Naive thymus-derived CD4-positive, alpha-beta T cell (primary cell): Measurements from ENCODE around the gene CDK9. TPM values are rescaled to one million over a fixed set of nuclear protein-coding genes. Genes with fewer than 3 reads are reported as not detected.

Experiments used
- ATAC-seq: fragments of 150-1000 bp; cut with Tn5 transposase; 2 replicates; pipeline ENCODE4 v1.10.0; 2021; ENCODE audit warnings: mild to moderate bottlenecking, moderate library complexity
- CTCF ChIA-PET: fragments of 350-600 bp; sonication (Branson Sonifier 250); formaldehyde crosslinking; loops from one replicate; lab custom pipeline; 2021; ENCODE audit warnings: antibody characterized with exemption; lab: Charles Lee
- POLR2A ChIA-PET: fragments of 350-600 bp; sonication (Branson Sonifier 250); formaldehyde crosslinking; loops from one replicate; lab custom pipeline; 2021; ENCODE audit warnings: antibody characterized with exemption, inconsistent platforms; lab: Charles Lee
- DNase-seq, 9 donors: peaks; one replicate each; pipeline versions ENCODE4 v3.0.0 to v3.0.0-alpha.2; 2020 to 2022; ENCODE audit warnings: mixed read lengths in 1 of 9
- H3K27ac ChIP-seq: one replicate; pipeline ENCODE4 v1.7.0; 2013; ENCODE audit warnings: mild to moderate bottlenecking, low read depth, low read length, moderate library complexity
- H3K27me3 ChIP-seq, 2 donors: one replicate each; pipeline ENCODE4 v1.7.0; 2013; ENCODE audit warnings: low read length in 2 of 2, mild to moderate bottlenecking in 2 of 2, moderate library complexity in 2 of 2; ENCODE audit not compliant: control insufficient read depth in 2 of 2, insufficient read depth in 2 of 2
- H3K36me3 ChIP-seq, 3 experiments: 1 replicate in 2 of 3; 2 replicates in 1 of 3; pipeline ENCODE4 v1.7.0; 2013; ENCODE audit warnings: low read length in 3 of 3, mild to moderate bottlenecking in 3 of 3, moderate library complexity in 1 of 3; ENCODE audit not compliant: insufficient read depth in 3 of 3, control insufficient read depth in 2 of 3
- H3K4me1 ChIP-seq, 2 donors: one replicate each; pipeline ENCODE4 v1.7.0; 2013; ENCODE audit warnings: low read length in 2 of 2, mild to moderate bottlenecking in 2 of 2, moderate library complexity in 1 of 2; ENCODE audit not compliant: control insufficient read depth in 2 of 2, insufficient read depth in 2 of 2
- H3K4me3 ChIP-seq: 2 replicates; pipeline ENCODE4 v1.7.0; 2013; ENCODE audit warnings: mild to moderate bottlenecking, low read length
- H3K9me3 ChIP-seq, 3 experiments: 1 replicate in 2 of 3; 2 replicates in 1 of 3; pipeline ENCODE4 v1.7.0; 2013; ENCODE audit warnings: low read length in 3 of 3; ENCODE audit not compliant: control insufficient read depth in 2 of 3
- H3K27ac Mint-ChIP-seq, 9 donors: one replicate each; pipeline ENCODE4 v1.8.0; 2020 to 2022; ENCODE audit warnings: mixed read lengths in 9 of 9, mild to moderate bottlenecking in 8 of 9, moderate library complexity in 5 of 9, inconsistent platforms in 2 of 9
- H3K27me3 Mint-ChIP-seq, 5 donors: one replicate each; pipeline ENCODE4 v1.8.0; 2021 to 2022; ENCODE audit warnings: mixed read lengths in 5 of 5, mild to moderate bottlenecking in 1 of 5
- H3K36me3 Mint-ChIP-seq, 5 donors: one replicate each; pipeline ENCODE4 v1.8.0; 2020 to 2022; ENCODE audit warnings: mixed read lengths in 5 of 5, mild to moderate bottlenecking in 3 of 5, inconsistent platforms in 1 of 5
- H3K4me1 Mint-ChIP-seq, 7 donors: one replicate each; pipeline ENCODE4 v1.8.0; 2020 to 2022; ENCODE audit warnings: mixed read lengths in 7 of 7, mild to moderate bottlenecking in 3 of 7, inconsistent platforms in 1 of 7
- H3K4me3 Mint-ChIP-seq, 10 donors: one replicate each; pipeline ENCODE4 v1.8.0; 2020 to 2022; ENCODE audit warnings: mild to moderate bottlenecking in 10 of 10, mixed read lengths in 10 of 10, moderate library complexity in 6 of 10, inconsistent platforms in 2 of 10
- H3K9me3 Mint-ChIP-seq, 11 donors: one replicate each; pipeline ENCODE4 v1.8.0; 2020 to 2022; ENCODE audit warnings: mixed read lengths in 11 of 11, mild to moderate bottlenecking in 4 of 11, inconsistent platforms in 1 of 11, moderate library complexity in 1 of 11
- intact Hi-C, 2 donors: fragments of 100-400 bp; cut with micrococcal nuclease; formaldehyde crosslinking; loops; one replicate each; pipeline ENCODE4 v1.15.1; 2023
- polyA plus RNA-seq, 2 donors: library from polyadenylated mRNA; unstranded; fragments of 300-500 nt; fragmentation: Illumina TruSeq; gene quantifications; one replicate each; pipeline ENCODE4 v1.2.3, GENCODE V29; 2021
- total RNA-seq, 6 experiments: library from RNA in 5 of 6; stranded (reverse) in 5 of 6; gene quantifications; 1 replicate in 5 of 6; 2 replicates in 1 of 6; pipeline ENCODE4 v1.2.3 and lab custom pipeline; 2021 to 2026

The CDK9 gene
- total and polyA plus RNA-seq, 7 experiments from 2014 or later: 37.5 to 135 (median 120) TPM

GRCh38 chr9:127816728-127817127 is 30.9 kb downstream of the CDK9 start:
- intact Hi-C loops: no loop called here

DNA sequence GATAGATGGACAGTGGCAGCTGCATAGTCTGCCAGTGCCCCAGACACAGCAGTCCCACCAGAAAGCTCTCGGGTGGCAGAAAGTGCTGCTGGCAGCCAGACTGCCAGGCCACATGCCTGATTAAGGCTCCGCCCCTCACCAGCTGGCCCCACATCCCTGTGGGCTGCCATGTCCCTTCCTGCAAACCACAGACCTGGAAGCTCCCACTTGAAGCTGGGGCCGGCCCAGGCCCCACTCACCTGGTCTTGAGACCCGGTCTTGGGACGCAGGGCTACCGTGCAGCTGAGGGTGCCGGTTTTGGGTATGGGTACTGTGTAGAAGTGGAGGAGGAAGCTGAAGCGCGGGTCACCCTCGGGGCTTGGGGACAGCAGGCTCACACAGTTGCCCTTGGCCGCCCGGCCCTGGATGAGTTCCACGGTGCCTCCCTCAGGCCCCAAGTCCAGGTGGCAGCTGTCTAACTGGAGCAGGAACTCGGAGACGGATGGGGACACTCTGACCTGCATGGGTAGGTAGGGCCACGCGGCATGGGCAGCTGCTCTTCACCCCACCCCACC is 32.1 kb downstream of the CDK9 start:
- intact Hi-C loops: no loop called here
- H3K4me3 ChIP-seq: no peak overlapping the region
- no peaks in the 10 kb centered on the region for H3K27me3 ChIP-seq
- ChIA-PET CTCF (interaction anchor here (0.6 to 1.0 kb wide), 2 partner anchors 64 to 163 kb away, joined by 3 read pairs; no protein-coding TSS in a partner anchor), POLR2A (interaction anchor here (0.6 to 0.9 kb wide), 2 partner anchors 9 to 35 kb away, joined by 3 read pairs; no protein-coding TSS in a partner anchor)
- H3K27ac ChIP-seq: no peak overlapping the region
- no peak overlapping the region for H3K4me3 Mint-ChIP-seq
- H3K27ac Mint-ChIP-seq: peak overlapping the region in 1 of 9 donors; percentile 69
- H3K27me3 Mint-ChIP-seq: no peaks in the 10 kb centered on the region
- H3K36me3 ChIP-seq: peaks cover 0 to 63% (median 9%) of the 10 kb centered on the region in 3 experiments
- no peak for DNase-seq
- no peaks in the 10 kb centered on the region for H3K9me3 ChIP-seq
- H3K4me1 Mint-ChIP-seq: peaks cover 0 to 4% (median 0%) of the 10 kb centered on the region in 7 donors
- ATAC-seq: no peak
- no peaks in the 10 kb centered on the region for H3K4me1 ChIP-seq
- no peaks in the 10 kb centered on the region for H3K9me3 Mint-ChIP-seq
- H3K36me3 Mint-ChIP-seq: peaks cover 0 to 20% (median 3%) of the 10 kb centered on the region in 5 donors

More at GRCh38 chr9:127816728-127817127, 30.9 kb downstream of the CDK9 start:
- Histone ChIP-seq H3K36me3 (peaks cover 0 to 74% (median 9%) of the 10 kb centered on the region in 3 experiments), H3K9me3 (no peaks in the 10 kb centered on the region), H3K4me1 (no peaks in the 10 kb centered on the region), H3K27ac (no peak overlapping the region), H3K4me3 (no peak overlapping the region), H3K27me3 (no peaks in the 10 kb centered on the region)
- DNase-seq (no peak), ATAC-seq (no peak)
- Mint-ChIP-seq H3K27ac (peak overlapping the region in 1 of 9 donors; percentile 0), H3K4me3 (no peak overlapping the region), H3K27me3 (no peaks in the 10 kb centered on the region), H3K9me3 (no peaks in the 10 kb centered on the region), H3K4me1 (peaks cover 0 to 4% (median 0%) of the 10 kb centered on the region in 7 donors), H3K36me3 (peaks cover 0 to 27% (median 3%) of the 10 kb centered on the region in 5 donors)
- ChIA-PET CTCF (interaction anchor here (1.0 kb wide), 1 partner anchor 65 kb away, joined by 3 read pairs; no protein-coding TSS in a partner anchor), POLR2A (no interaction called here)

GRCh38 chr9:127818574-127818973 is 32.7 kb downstream of the CDK9 start:
- no peak for DNase-seq
- Histone ChIP-seq H3K36me3 (peaks cover 0 to 57% (median 9%) of the 10 kb centered on the region in 3 experiments), H3K4me3 (no peak overlapping the region), H3K4me1 (no peaks in the 10 kb centered on the region), H3K27ac (no peak overlapping the region), H3K27me3 (no peaks in the 10 kb centered on the region), H3K9me3 (no peaks in the 10 kb centered on the region)
- ChIA-PET POLR2A (interaction anchor here (0.6 to 1.4 kb wide), 3 partner anchors 10 to 35 kb away, joined by 3 to 4 read pairs (median 3); no protein-coding TSS in a partner anchor), CTCF (no interaction called here)
- Mint-ChIP-seq H3K27me3 (no peaks in the 10 kb centered on the region), H3K27ac (peak overlapping the region in 1 of 9 donors; percentile 32), H3K9me3 (no peaks in the 10 kb centered on the region), H3K36me3 (peaks cover 0 to 18% (median 3%) of the 10 kb centered on the region in 5 donors), H3K4me1 (peaks cover 0 to 4% (median 0%) of the 10 kb centered on the region in 7 donors), H3K4me3 (no peak overlapping the region)
- intact Hi-C loops: no loop called here
- no peak for ATAC-seq

DNA sequence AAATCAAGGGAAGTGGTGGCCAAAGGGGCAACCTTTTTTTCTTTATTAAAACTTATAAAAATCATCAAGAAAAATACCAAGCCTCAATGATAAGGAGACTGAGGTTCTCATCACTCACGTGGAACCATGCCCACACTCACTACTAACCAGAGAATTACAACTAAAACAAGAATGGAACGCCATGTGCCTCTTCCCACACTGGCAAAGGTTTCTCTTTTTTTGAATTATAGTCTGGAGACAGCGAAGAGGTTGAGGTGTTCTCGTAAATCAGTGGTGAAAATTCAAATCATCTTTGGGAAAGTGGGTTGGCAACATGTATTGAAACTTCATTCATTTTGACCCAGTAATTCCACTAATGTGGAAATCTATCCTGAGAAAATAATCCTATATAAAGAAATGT is 36.3 kb downstream of the CDK9 start:
- CTCF ChIA-PET: no interaction called here
- Histone ChIP-seq H3K27ac (no peak overlapping the region), H3K27me3 (no peaks in the 10 kb centered on the region), H3K36me3 (peaks cover 0 to 31% (median 1%) of the 10 kb centered on the region in 3 experiments), H3K4me1 (no peaks in the 10 kb centered on the region), H3K9me3 (no peaks in the 10 kb centered on the region), H3K4me3 (no peak overlapping the region)
- Mint-ChIP-seq H3K4me3 (no peak overlapping the region), H3K27ac (peak overlapping the region in 2 of 9 donors; percentile 12 to 45), H3K4me1 (peaks cover 0 to 5% (median 0%) of the 10 kb centered on the region in 7 donors), H3K36me3 (peaks cover 0 to 19% (median 3%) of the 10 kb centered on the region in 5 donors), H3K9me3 (no peaks in the 10 kb centered on the region), H3K27me3 (no peaks in the 10 kb centered on the region)
- intact Hi-C loops: no loop called here
- ATAC-seq (no peak), DNase-seq (no peak)
- POLR2A ChIA-PET: no interaction called here

- intact Hi-C loops: no loop called here
- ChIA-PET CTCF (interaction anchor here (0.6 kb wide), 1 partner anchor 38 kb away, joined by 3 read pairs; no protein-coding TSS in a partner anchor), POLR2A (no interaction called here)
- Mint-ChIP-seq H3K27me3 (no peaks in the 10 kb centered on the region), H3K4me3 (no peak overlapping the region), H3K9me3 (no peaks in the 10 kb centered on the region), H3K36me3 (peaks cover 0 to 5% (median 3%) of the 10 kb centered on the region in 5 donors), H3K27ac (peak overlapping the region in 1 of 9 donors; percentile 26), H3K4me1 (peaks cover 0 to 7% (median 0%) of the 10 kb centered on the region in 7 donors)
- no peaks in the 10 kb centered on the region for H3K9me3 ChIP-seq
- peaks cover 0 to 7% (median 0%) of the 10 kb centered on the region in 3 experiments for H3K36me3 ChIP-seq
- no peak overlapping the region for H3K4me3 ChIP-seq
- ATAC-seq: no peak
- H3K27me3 ChIP-seq: no peaks in the 10 kb centered on the region
- H3K4me1 ChIP-seq: no peaks in the 10 kb centered on the region
- H3K27ac ChIP-seq: no peak overlapping the region
- DNase-seq: no peak
Measured at GRCh38 chr9:127825319-127826051, 39.7 kb downstream of the CDK9 start.

- intact Hi-C loops: no loop called here
- POLR2A ChIA-PET: no interaction called here
- ATAC-seq (no peak), DNase-seq (no peak)
- H3K4me3 Mint-ChIP-seq: no peak overlapping the region
- no peaks in the 10 kb centered on the region for H3K9me3 ChIP-seq
- CTCF ChIA-PET: interaction anchor here (0.6 kb wide), 1 partner anchor 22 kb away, joined by 4 read pairs; no protein-coding TSS in a partner anchor
- no peaks in the 10 kb centered on the region for H3K27me3 ChIP-seq
- no peaks in the 10 kb centered on the region for H3K9me3 Mint-ChIP-seq
- H3K4me1 ChIP-seq: no peaks in the 10 kb centered on the region
- no peak overlapping the region for H3K4me3 ChIP-seq
- no peaks in the 10 kb centered on the region for H3K27me3 Mint-ChIP-seq
- H3K4me1 Mint-ChIP-seq: peaks cover 0 to 7% (median 4%) of the 10 kb centered on the region in 7 donors
- peak overlapping the region in 3 of 9 donors; percentile 28 to 88 (median 56) for H3K27ac Mint-ChIP-seq
- peaks cover 0 to 4% (median 0%) of the 10 kb centered on the region in 5 donors for H3K36me3 Mint-ChIP-seq
- peaks cover 0 to 7% (median 0%) of the 10 kb centered on the region in 3 experiments for H3K36me3 ChIP-seq
- no peak overlapping the region for H3K27ac ChIP-seq
Measured at GRCh38 chr9:127826253-127826913, 40.5 kb downstream of the CDK9 start.
